Measurements from ENCODE around the gene DLGAP3.

DLGAP3 gene

GRCh38 chr1:34900775-34901502, 28.5 kb downstream of the DLGAP3 start:
- no peak for DNase-seq

DNA sequence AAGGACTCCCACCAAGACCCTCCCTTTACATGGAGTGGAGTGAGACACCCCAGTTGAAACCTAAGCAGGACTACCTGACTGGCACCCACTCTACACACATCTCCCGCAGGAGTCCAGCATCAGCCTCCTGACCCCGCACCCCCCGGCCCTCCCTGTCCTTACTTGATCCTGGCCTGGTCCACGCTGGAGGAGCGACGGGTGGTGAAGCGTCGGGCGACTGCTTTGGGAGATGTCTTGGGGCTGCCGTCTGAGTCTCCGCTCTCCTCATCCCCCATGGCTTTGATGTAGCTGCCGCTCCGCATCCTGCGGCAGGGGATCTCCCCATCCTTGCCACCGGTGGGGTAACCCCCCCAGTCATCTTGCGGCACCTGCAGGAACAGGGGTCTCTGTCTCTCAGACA, 29.5 kb downstream of the DLGAP3 start:
- no peak for DNase-seq

GRCh38 chr1:34899471-34899870, 30.0 kb downstream of the DLGAP3 start:
- DNase-seq = no peak

- no peak for DNase-seq
Measured at GRCh38 chr1:34898330-34898761, 31.1 kb downstream of the DLGAP3 start.

- DNase-seq = no peak
Measured at GRCh38 chr1:34896612-34897011, 32.8 kb downstream of the DLGAP3 start.

DNA sequence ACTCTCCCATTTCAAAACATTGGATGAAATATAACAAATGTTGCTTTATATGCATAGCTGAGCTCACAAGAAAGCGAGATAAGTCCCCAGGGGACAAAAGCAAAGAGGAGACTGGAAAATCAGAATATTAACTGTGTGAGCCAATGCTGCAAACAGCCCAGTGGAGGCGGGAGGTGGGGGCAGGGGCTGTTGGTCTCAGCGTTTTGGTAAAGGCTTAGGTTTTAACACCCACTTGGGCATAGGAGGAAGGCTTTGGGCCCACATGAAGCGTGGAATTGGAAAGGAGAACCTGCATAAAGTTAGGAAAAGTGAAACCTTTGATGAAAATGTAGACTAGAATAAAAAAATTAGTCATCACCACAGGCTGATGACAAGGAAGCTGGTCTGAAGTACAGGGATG, 39.7 kb downstream of the DLGAP3 start:
- DNase-seq = no peak

GRCh38 chr1:34887593-34887992, 41.9 kb downstream of the DLGAP3 start:
- no peak for DNase-seq

DNA sequence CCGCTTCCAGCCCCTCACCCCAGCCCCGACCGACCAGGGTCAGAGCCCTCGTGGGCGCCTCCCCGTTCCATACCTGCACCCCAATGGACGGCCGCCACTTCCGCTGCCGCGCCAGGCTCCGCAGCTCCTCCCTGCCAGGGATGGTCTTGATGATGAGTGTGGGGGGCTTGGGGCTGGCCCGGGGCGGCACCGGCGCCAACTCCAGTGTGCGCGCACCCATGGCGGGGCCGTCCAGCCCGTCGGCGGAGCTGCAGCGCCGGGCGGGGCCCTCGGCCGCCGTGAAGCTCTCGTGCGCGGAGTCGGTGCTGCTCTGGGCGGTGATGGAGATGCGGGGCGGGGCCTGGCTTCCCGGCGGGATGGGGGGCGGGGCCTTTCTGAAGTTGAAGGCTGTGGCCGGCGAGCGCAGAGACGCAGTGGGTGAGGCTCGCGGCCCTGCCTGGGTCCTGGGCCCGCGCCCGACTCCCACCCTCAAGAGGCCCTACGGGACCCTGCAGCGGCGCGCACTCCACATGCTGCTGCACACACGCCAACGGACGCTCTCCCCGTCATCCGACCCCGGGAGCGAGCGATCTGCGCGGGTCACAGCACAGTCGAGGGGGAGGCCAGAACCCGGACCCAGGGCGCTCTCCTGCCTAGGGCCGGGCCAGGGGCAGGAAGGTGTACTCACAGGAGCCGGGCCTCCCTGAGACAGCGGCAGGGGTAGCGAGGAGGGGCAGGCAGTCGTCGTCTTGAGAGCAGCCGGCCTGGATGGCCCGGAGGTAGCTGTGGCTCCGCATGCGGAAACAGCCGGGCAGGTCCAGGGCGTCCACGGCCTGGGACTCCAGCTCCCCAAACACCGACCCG, 43.8 kb downstream of the DLGAP3 start:
- no peak for DNase-seq

DNA sequence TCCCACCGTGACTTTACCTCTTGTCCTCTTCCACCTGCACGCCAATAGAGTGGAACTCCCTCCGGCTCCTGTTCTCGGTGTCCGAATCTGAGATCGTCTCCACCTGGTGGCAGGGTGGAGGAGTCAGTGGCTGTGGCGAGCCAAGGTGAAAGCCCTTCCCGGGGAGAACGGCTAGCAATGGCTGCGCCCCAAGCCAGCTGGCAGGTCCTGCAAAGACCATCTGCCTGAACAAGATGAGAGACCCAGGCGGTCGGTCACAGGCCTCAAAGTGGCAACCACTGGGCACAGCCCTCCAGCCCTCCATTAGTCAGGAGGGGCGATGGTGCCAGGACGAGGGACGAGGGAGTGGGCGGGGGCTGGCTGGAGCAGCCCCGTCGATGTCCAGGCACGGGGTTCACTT, 44.5 kb downstream of the DLGAP3 start:
- no peak for DNase-seq

DNA sequence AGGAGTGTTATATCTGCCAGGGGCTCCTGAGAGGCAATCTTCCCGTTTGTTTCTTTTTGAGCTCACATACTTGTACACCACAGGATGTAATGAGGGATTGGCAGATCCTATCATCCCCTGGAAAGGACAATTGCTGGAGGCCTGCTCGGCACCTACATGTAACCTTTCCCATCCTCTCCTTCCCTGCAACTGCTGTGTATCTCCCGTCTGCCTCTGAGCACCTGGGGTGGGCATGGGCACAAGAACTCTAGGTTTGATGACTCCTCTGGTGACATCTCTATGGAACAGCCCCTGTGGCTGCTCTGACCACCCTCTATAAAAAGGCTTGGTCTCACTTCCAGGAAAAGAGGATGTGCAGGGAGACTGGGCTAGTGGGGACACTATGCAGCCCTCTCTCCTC, 44.9 kb downstream of the DLGAP3 start:
- no peak for DNase-seq

- DNase-seq = no peak
Measured at GRCh38 chr1:34879230-34879629, 50.2 kb downstream of the DLGAP3 start.

GRCh38 chr1:34876406-34876805, 53.0 kb downstream of the DLGAP3 start:
- no peak for DNase-seq

GRCh38 chr1:34874296-34874952, 55.0 kb downstream of the DLGAP3 start:
- DNase-seq = no peak

DNA sequence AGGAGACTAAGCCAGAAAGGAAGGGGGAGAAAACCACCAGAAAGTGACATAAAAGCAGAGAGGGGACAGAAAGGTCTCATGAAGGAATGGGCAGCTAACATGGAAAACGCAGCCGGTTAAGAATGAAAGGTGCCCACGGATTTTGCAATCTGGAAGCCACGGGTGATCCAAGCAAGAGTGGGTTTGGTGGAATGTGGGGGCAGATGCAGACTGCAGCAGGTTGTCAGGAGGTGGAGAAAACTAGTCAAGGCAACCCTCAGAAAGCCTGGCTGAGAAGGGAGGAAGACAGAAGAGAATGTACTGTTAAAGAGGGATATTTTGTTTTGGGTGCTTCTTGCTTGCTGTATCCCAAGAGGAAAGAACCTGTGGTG, 57.3 kb downstream of the DLGAP3 start:
- DNase-seq = no peak

DNA sequence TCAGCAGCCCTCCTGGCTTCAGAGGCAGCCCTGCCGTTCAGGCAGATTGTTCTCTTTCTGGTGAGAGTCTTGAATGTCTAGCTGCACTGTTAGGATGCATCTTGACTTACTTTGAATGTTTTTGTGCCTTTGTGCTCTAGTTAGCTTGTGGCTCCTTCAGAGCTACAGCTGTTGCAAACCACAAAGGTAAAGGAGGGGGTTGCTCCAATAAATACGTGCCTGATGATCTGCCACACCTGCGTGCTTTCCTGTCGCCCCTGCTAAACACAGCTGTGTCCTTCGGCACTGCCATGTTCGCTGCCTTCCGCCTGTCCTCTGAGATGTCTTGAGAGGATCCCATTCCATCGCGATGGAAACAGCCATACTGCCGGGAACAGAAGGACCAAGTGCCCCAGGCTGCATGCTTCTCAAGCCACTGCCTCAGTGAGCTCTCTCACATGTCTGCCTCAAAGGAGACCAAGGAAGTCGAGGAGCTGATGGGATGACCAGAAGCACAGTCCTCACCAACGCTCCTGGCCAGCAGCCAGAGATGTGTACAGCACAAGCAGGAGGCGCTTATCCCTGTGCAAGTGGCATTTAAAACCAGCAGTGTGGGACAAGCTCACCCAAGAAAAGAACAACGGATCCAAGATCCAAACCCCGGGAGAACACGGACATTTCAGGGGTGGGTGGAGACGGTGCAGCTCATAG, 57.9 kb downstream of the DLGAP3 start:
- DNase-seq = peak in 1 of 2 experiments; percentile 3

DNA sequence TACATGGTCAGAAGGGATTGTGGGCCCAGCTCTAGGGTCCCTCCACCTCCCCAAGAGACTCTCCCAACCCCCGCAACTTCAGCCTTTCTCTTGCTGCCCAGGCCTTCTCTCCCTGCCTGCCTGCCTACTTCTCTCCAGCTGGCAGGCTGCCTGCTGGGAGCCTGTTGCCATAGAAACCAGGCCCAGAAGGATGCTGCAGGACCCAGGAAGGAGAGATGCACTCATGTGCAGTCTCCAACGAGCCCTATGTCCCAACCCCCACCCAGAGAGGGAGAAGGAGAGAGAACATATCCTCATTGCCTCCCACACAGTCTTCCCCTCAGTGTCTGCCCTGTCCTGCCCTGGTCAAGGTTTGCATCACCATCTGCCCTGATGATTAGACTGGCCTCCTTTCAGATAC, 59.1 kb downstream of the DLGAP3 start:
- DNase-seq = peak in 1 of 2 experiments; percentile 4

- no peak for DNase-seq
Measured at GRCh38 chr1:34869760-34870159, 59.7 kb downstream of the DLGAP3 start.

- no peak for DNase-seq
Measured at GRCh38 chr1:34868230-34869049, 61.0 kb downstream of the DLGAP3 start.

DNA sequence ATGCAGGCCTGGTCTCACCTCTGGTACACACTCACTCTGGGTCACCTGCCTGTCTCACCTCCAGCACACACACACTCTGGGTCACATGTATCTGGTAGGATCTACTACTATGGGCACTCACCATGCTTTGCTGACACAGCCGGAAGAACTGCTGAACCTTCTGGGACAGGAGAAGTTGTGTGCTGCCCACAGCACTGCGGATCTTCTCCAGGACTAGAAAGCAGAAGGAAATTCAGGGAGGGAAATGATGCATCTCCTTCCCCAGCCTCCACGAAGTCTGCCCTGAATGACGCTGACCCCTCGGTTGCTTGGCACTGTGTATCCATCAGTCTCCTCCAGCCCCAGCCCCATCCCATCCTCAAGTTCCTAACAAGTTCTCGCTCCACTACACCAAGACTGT, 62.0 kb downstream of the DLGAP3 start:
- no peak for DNase-seq

GRCh38 chr1:34866762-34867109, 62.7 kb downstream of the DLGAP3 start:
- DNase-seq = no peak

DNA sequence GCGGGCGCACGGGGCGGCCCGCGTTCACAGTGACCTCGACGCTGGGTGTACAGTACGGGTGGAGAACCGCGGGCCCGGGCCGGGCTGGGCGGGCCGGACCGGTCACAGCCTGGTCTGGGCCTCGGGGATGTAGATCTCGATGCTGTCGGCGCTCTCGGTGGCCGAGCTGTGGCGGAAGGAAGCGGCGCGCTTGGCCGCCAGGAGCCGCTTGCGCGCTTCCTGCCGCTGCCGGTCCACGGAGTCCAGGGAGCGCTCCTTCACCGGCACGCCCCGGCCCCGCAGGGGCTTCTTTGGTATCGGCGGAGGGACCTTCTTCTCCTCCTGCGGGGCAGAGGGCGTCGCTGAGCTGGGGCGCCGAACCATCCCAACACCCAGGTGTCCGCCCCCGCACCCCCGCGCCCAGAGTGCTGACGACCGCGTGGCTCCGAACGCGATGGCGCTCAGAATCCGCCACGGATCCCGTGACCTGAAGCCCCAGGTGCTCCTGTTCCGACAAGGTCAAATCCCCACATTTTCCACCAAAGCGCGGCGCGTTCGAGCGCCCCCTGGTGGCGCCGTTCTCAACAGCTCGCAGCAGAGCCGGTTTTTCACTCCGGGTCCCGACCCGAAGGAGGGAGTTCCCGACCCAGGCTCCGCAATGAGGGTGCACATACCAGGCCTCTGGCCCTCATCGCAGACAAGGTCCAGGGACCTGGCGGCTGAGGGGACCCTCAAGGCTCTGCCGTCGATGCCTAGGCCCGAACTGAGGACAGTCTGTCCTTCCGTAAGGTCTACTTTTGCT, 63.3 kb downstream of the DLGAP3 start:
- DNase-seq = peak; percentile 20 to 21

- no peak for DNase-seq
Measured at GRCh38 chr1:34865573-34865972, 63.9 kb downstream of the DLGAP3 start.
